Measurements from ENCODE around the gene ZACN. TPM values are rescaled to one million over a fixed set of nuclear protein-coding genes. Genes with fewer than 3 reads are reported as not detected.

The ZACN gene
- total RNA-seq, 1 donor from 2014 or later: not detected

GRCh38 chr17:76102944-76103273 lies 23.9 kb downstream of the ZACN start:
- DNase-seq (ENCODE audit: low spot score): no peak

- peak; percentile 93 for DNase-seq (ENCODE audit: low spot score)
Observed at GRCh38 chr17:76103274-76104139, 24.5 kb downstream of the ZACN start, which contains the start of gene EXOC7. Gene EXOC7, minus strand, starts transcription at chr17:76103787. Its CDS starts 95 bp downstream, at chr17:76103692.

GRCh38 chr17:76104140-76104895 lies 25.3 kb downstream of the ZACN start:
- DNase-seq (ENCODE audit: low spot score): no peak

- DNase-seq (ENCODE audit: low spot score): no peak
Observed at GRCh38 chr17:76104896-76105231, 25.9 kb downstream of the ZACN start.

GRCh38 chr17:76106703-76107102 lies 27.7 kb downstream of the ZACN start:
- no peak for DNase-seq (ENCODE audit: low spot score)

- DNase-seq (ENCODE audit: low spot score): no peak
Observed at GRCh38 chr17:76107509-76107908, 28.5 kb downstream of the ZACN start.

GRCh38 chr17:76111956-76112355 lies 33.0 kb downstream of the ZACN start:
- no peak for DNase-seq (ENCODE audit: low spot score)

- DNase-seq (ENCODE audit: low spot score): no peak
Observed at GRCh38 chr17:76115138-76115754, 36.3 kb downstream of the ZACN start.

GRCh38 chr17:76119409-76120371 lies 40.7 kb downstream of the ZACN start:
- no peak for DNase-seq (ENCODE audit: low spot score)

- no peak for DNase-seq (ENCODE audit: low spot score)
Observed at GRCh38 chr17:76120658-76121008, 41.7 kb downstream of the ZACN start.

GRCh38 chr17:76121932-76122430 lies 43.0 kb downstream of the ZACN start:
- DNase-seq (ENCODE audit: low spot score): no peak

- no peak for DNase-seq (ENCODE audit: low spot score)
Observed at GRCh38 chr17:76122431-76123190, 43.6 kb downstream of the ZACN start.

GRCh38 chr17:76123191-76123499 lies 44.2 kb downstream of the ZACN start:
- DNase-seq (ENCODE audit: low spot score): no peak

- DNase-seq (ENCODE audit: low spot score): no peak
Observed at GRCh38 chr17:76123749-76124581, 45.0 kb downstream of the ZACN start.

GRCh38 chr17:76124582-76125390 lies 45.8 kb downstream of the ZACN start:
- DNase-seq (ENCODE audit: low spot score): no peak

GRCh38 chr17:76125391-76125675 lies 46.4 kb downstream of the ZACN start:
- no peak for DNase-seq (ENCODE audit: low spot score)

GRCh38 chr17:76125922-76126321 lies 46.9 kb downstream of the ZACN start:
- DNase-seq (ENCODE audit: low spot score): no peak

- DNase-seq (ENCODE audit: low spot score): no peak
Observed at GRCh38 chr17:76130473-76130872, 51.5 kb downstream of the ZACN start.

- no peak for DNase-seq (ENCODE audit: low spot score)
Observed at GRCh38 chr17:76131051-76131691, 52.2 kb downstream of the ZACN start.

Data from ureter (tissue), 1 donor.